A549 (cell line): ENCODE measurements around the gene KIAA0513. TPM values are rescaled to one million over a fixed set of nuclear protein-coding genes. Genes with fewer than 3 reads are reported as not detected.

Source experiments
- ATAC-seq, 2 experiments: fragments of 200-7000 bp in 1 of 2; fragments of >200 bp in 1 of 2; cut with Nextera tagmentation in 1 of 2; cut with Tn5 transposase in 1 of 2; 3 replicates each; pipeline versions ENCODE4 v1.8.0 to v1.9.1; 2018 to 2020; ENCODE audit warnings: mild to moderate bottlenecking in 1 of 2, moderate library complexity in 1 of 2
- CTCF ChIA-PET: fragments of 300-600 bp; sonication (Branson Sonifier 250); formaldehyde crosslinking; extraction: SDS; loops from one replicate; lab custom pipeline; 2021; ENCODE audit warnings: antibody characterized with exemption, inconsistent platforms; lab: Yijun Ruan, JAX
- POLR2A ChIA-PET: fragments of 350-600 bp; formaldehyde crosslinking; extraction: SDS; loops from one replicate; lab custom pipeline; 2021; ENCODE audit warnings: antibody characterized with exemption, inconsistent platforms; lab: Yijun Ruan, JAX
- DNase-seq, 2 experiments: peaks; one replicate each; pipeline versions ENCODE4 v3.0.0 to v3.0.0-alpha.2; 2011 to 2016; ENCODE audit warnings: low read depth in 1 of 2, low spot score in 1 of 2
- FAIRE-seq: peaks from 2 replicates; lab custom pipeline; 2011; peaks lifted over from hg19 to GRCh38; lab: Jason Lieb, UNC
- H3K27ac ChIP-seq, 2 experiments: fragments of >200 bp; sonication (Bioruptor Twin); formaldehyde crosslinking; 3 replicates each; pipeline ENCODE4 v1.5.1; 2016 to 2017
- H3K4me1 ChIP-seq: fragments of >200 bp; sonication (Bioruptor Twin); formaldehyde crosslinking; 3 replicates; pipeline ENCODE4 v1.6.1; 2016
- H3K4me2 ChIP-seq: fragments of >200 bp; sonication (Bioruptor Twin); formaldehyde crosslinking; 3 replicates; pipeline ENCODE4 v1.6.1; 2016
- H3K4me3 ChIP-seq: fragments of >200 bp; sonication (Bioruptor Twin); formaldehyde crosslinking; 3 replicates; pipeline ENCODE4 v1.5.1; 2016
- H3K9me3 ChIP-seq: fragments of >200 bp; sonication (Bioruptor Twin); formaldehyde crosslinking; 3 replicates; pipeline ENCODE4 v1.6.1; 2016
- BHLHE40 ChIP-seq: IDR thresholded peaks from 2 replicates; pipeline ENCODE4 v1.6.1; 2012; ENCODE audit warnings: low read depth, low read length, inconsistent platforms
- CBX2 ChIP-seq: fragments of 200-600 bp; sonication (generic); IDR thresholded peaks from 2 replicates; pipeline ENCODE4 v1.6.1; 2016; ENCODE audit warnings: low read depth, mild to moderate bottlenecking, borderline replicate concordance
- CBX8 ChIP-seq: fragments of 200-600 bp; sonication (generic); IDR thresholded peaks from 2 replicates; pipeline ENCODE4 v1.6.1; 2016
- CEBPB ChIP-seq, 2 experiments: fragments of >200 bp in 1 of 2; sonication (Bioruptor Twin) in 1 of 2; formaldehyde crosslinking in 1 of 2; IDR thresholded peaks; 2 replicates each; pipeline ENCODE4 v1.6.1; 2012 to 2016
- CTCF ChIP-seq: fragments of >200 bp; sonication (Bioruptor Twin); formaldehyde crosslinking; IDR thresholded peaks from 3 replicates; pipeline ENCODE4 v1.5.1; 2016
- E2F6 ChIP-seq: IDR thresholded peaks from 2 replicates; pipeline ENCODE4 v1.6.1; 2012; ENCODE audit warnings: low read depth, borderline replicate concordance
- ESRRA ChIP-seq: fragments of 150-350 bp; IDR thresholded peaks from 2 replicates; pipeline ENCODE4 v1.6.1; 2014; ENCODE audit warnings: mild to moderate bottlenecking, low read length, borderline replicate concordance
- FOSB ChIP-seq: fragments of 250-450 bp; sonication (Bioruptor Pico); IDR thresholded peaks from 2 replicates; pipeline ENCODE4 v1.5.0; 2020; ENCODE audit warnings: mild to moderate bottlenecking, moderate library complexity
- HDAC2 ChIP-seq: fragments of 200-600 bp; sonication (generic); IDR thresholded peaks from 2 replicates; pipeline ENCODE4 v1.6.1; 2016
- HES2 ChIP-seq: fragments of >200 bp; sonication (Bioruptor Twin); formaldehyde crosslinking; IDR thresholded peaks from 2 replicates; pipeline ENCODE4 v1.6.1; 2016
- HEYL ChIP-seq: fragments of 250-450 bp; sonication (Bioruptor Pico); IDR thresholded peaks from 2 replicates; pipeline ENCODE4 v1.8.0; 2021; ENCODE audit warnings: mild to moderate bottlenecking, moderate library complexity
- HMGXB4 ChIP-seq: fragments of 250-450 bp; sonication (Bioruptor Pico); IDR thresholded peaks from 2 replicates; pipeline ENCODE4 v1.5.0; 2021; ENCODE audit warnings: mild to moderate bottlenecking, moderate library complexity, borderline replicate concordance
- HOXA7 ChIP-seq: fragments of 250-450 bp; sonication (Bioruptor Pico); IDR thresholded peaks from 2 replicates; pipeline ENCODE4 v1.5.0; 2020; ENCODE audit warnings: mild to moderate bottlenecking, moderate library complexity
- JUNB ChIP-seq: fragments of >200 bp; sonication (Bioruptor Twin); formaldehyde crosslinking; IDR thresholded peaks from 2 replicates; pipeline ENCODE4 v1.6.1; 2016
- KDM5A ChIP-seq: fragments of 200-600 bp; sonication (generic); IDR thresholded peaks from 2 replicates; pipeline ENCODE4 v1.6.1; 2016; ENCODE audit warnings: antibody characterized with exemption, mild to moderate bottlenecking
- MAX ChIP-seq: IDR thresholded peaks from 2 replicates; pipeline ENCODE4 v1.6.1; 2012
- NPAS2 ChIP-seq: fragments of 250-450 bp; sonication (Bioruptor Pico); IDR thresholded peaks from 2 replicates; pipeline ENCODE4 v1.8.0; 2022; ENCODE audit warnings: mild to moderate bottlenecking, moderate library complexity, borderline replicate concordance
- NR3C1 ChIP-seq: fragments of >200 bp; sonication (Bioruptor Twin); formaldehyde crosslinking; IDR thresholded peaks from 3 replicates; pipeline ENCODE4 v1.6.1; 2017
- RAD21 ChIP-seq, 2 experiments: fragments of >200 bp in 1 of 2; sonication (Bioruptor Twin) in 1 of 2; formaldehyde crosslinking in 1 of 2; IDR thresholded peaks in 1 of 2; conservative IDR thresholded peaks in 1 of 2; 2 replicates in 1 of 2; 3 replicates in 1 of 2; pipeline ENCODE4 v1.6.1; 2012 to 2018; ENCODE audit warnings: inconsistent platforms in 1 of 2
- RCOR1 ChIP-seq: fragments of 150-350 bp; IDR thresholded peaks from 2 replicates; pipeline ENCODE4 v1.6.1; 2014; ENCODE audit warnings: antibody characterized with exemption, low read length, low read depth
- RFX5 ChIP-seq: fragments of 450-650 bp; IDR thresholded peaks from 2 replicates; pipeline ENCODE4 v1.7.1; 2014; ENCODE audit warnings: antibody characterized with exemption, mild to moderate bottlenecking, moderate library complexity
- RNF2 ChIP-seq: fragments of 200-600 bp; sonication (generic); IDR thresholded peaks from 2 replicates; pipeline ENCODE4 v1.6.1; 2016; ENCODE audit warnings: low read depth, mild to moderate bottlenecking, antibody characterized with exemption, moderate library complexity, borderline replicate concordance
- TFCP2L1 ChIP-seq: fragments of 250-450 bp; sonication (Bioruptor Pico); IDR thresholded peaks from 2 replicates; pipeline ENCODE4 v1.5.0; 2021; ENCODE audit warnings: mild to moderate bottlenecking
- ZSCAN20 ChIP-seq: fragments of 250-450 bp; sonication (Bioruptor Pico); IDR thresholded peaks from 2 replicates; pipeline ENCODE4 v1.8.0; 2022; ENCODE audit warnings: mild to moderate bottlenecking, moderate library complexity
- WGBS: methylation state at CpG from one replicate; pipeline ENCODE4 v1.1.6; 2017; ENCODE audit errors: missing lambda C conversion rate; 5-methylcytosine and 5-hydroxymethylcytosine counted together
- polyA plus RNA-seq, 4 experiments: library from polyadenylated mRNA; depleted of rRNA in 3 of 4; stranded (reverse); fragments of >200 nt; fragmentation: RNase III in 1 of 4; extraction: RNeasy Plus Mini Kit Qiagen cat#74134 plus additional on column Dnase treatment in 1 of 4; gene quantifications; 2 replicates in 3 of 4; 3 replicates in 1 of 4; pipeline ENCODE4 v1.2.3, GENCODE V29; 2011 to 2017

KIAA0513 gene
- polyA plus RNA-seq, 2 of the 4 experiments (the other 2 are of a cell fraction), result 1.8 TPM

GRCh38 chr16:85061566-85061965 is 34.0 kb downstream of the KIAA0513 start:
- CTCF ChIA-PET, result interaction anchor here (0.9 to 3.1 kb wide), 6 partner anchors 20 to 213 kb away, joined by 3 to 14 read pairs (median 3); no protein-coding TSS in a partner anchor
- DNase-seq (no peak), ATAC-seq (no peak), FAIRE-seq (no peak)
- WGBS, result 83% methylated on average over 8 of the region's 8 CpGs
- POLR2A ChIA-PET, result no interaction called here
- no peaks in the 10 kb centered on the region for H3K4me1 ChIP-seq
- H3K4me2 ChIP-seq, result no peak overlapping the region
- H3K27ac ChIP-seq, result no peak overlapping the region
- H3K4me3 ChIP-seq, result no peak overlapping the region
- no peak for TF ChIP-seq HOXA7
- TF ChIP-seq HEYL (CRISPR knock-in tag), result no peak
- TF ChIP-seq TFCP2L1 (CRISPR knock-in tag), result no peak
- TF ChIP-seq KDM5A, result no peak
- TF ChIP-seq RNF2, result no peak
- TF ChIP-seq CEBPB (IDR thresholded peaks at IDR 0.05), result no peak
- TF ChIP-seq NPAS2 (CRISPR knock-in tag), result no peak
- no peak for TF ChIP-seq MAX
- no peak for TF ChIP-seq ZSCAN20 (CRISPR knock-in tag)
- TF ChIP-seq FOSB (CRISPR knock-in tag), result no peak
- no peak for TF ChIP-seq HES2
- TF ChIP-seq BHLHE40, result no peak
- no peak for TF ChIP-seq JUNB
- no peak for TF ChIP-seq HDAC2
- H3K9me3 ChIP-seq, result no peaks in the 10 kb centered on the region

GRCh38 chr16:85062323-85062722 is 34.7 kb downstream of the KIAA0513 start:
- ChIA-PET CTCF (interaction anchor here (0.9 to 3.1 kb wide), 4 partner anchors 23 to 110 kb away, joined by 3 to 14 read pairs (median 4); no protein-coding TSS in a partner anchor), POLR2A (no interaction called here)
- WGBS, result 82% methylated on average over 9 of the region's 9 CpGs
- Histone ChIP-seq H3K4me1 (no peaks in the 10 kb centered on the region), H3K4me3 (no peak overlapping the region), H3K27ac (no peak overlapping the region)
- ATAC-seq (no peak), FAIRE-seq (no peak)
- TF ChIP-seq RCOR1, result no peak
- TF ChIP-seq, all 56 proteins: peak for 0
- Histone ChIP-seq H3K9me3 (no peaks in the 10 kb centered on the region), H3K4me2 (no peak overlapping the region)
- DNase-seq, result no peak

- TF ChIP-seq NR3C1 (no peak), CTCF (no peak), NPAS2 (CRISPR knock-in tag) (no peak), E2F6 (no peak), RFX5 (no peak), CBX2 (no peak), HMGXB4 (CRISPR knock-in tag) (no peak), FOSB (CRISPR knock-in tag) (no peak), ESRRA (no peak), RAD21 (conservative IDR thresholded peaks at IDR 0.05 in 1 of 2, IDR thresholded peaks at IDR 0.05 in 1 of 2) (no peak), CBX8 (no peak)
- TF ChIP-seq, all 56 proteins: peak for 0
- Histone ChIP-seq H3K9me3 (no peaks in the 10 kb centered on the region), H3K4me3 (no peak overlapping the region), H3K4me2 (no peak overlapping the region), H3K27ac (no peak overlapping the region), H3K4me1 (no peaks in the 10 kb centered on the region)
- 86% methylated on average over 11 of the region's 11 CpGs for WGBS
- CTCF ChIA-PET, result interaction anchor here (0.8 to 3.1 kb wide), 4 partner anchors 10 to 111 kb away, joined by 3 to 14 read pairs (median 4); no protein-coding TSS in a partner anchor
- FAIRE-seq (no peak), DNase-seq (no peak), ATAC-seq (no peak)
- POLR2A ChIA-PET, result no interaction called here
Measured at GRCh38 chr16:85062845-85063244, 35.2 kb downstream of the KIAA0513 start.
